Testis (tissue), 2 donors: ENCODE data around the gene APOL5.

ENCODE experiments used
- CTCF ChIP-seq, 3 experiments: fragments of 450-650 bp in 2 of 3; fragments of 200-600 bp in 1 of 3; sonication (generic) in 1 of 3; IDR thresholded peaks; one replicate each; pipeline ENCODE4 v1.5.1; 2016 to 2019; ENCODE audit warnings: antibody characterized with exemption in 3 of 3, mild to moderate bottlenecking in 2 of 3, moderate library complexity in 1 of 3
- POLR2A ChIP-seq: fragments of 450-650 bp; IDR thresholded peaks from one replicate; pipeline ENCODE4 v1.6.1; 2017; ENCODE audit warnings: antibody characterized with exemption, mild to moderate bottlenecking, moderate library complexity

- TF ChIP-seq POLR2A (no peak), CTCF (IDR thresholded peaks at IDR 0.05) (no peak)
These were observed 16.8 kb downstream of the APOL5 start for GRCh38 chr22:35734517-35734827.
